Measurements from ENCODE around the gene PCNT.
"Not testable (repeated sequence)": the region's sequence is repeated elsewhere in the genome, so short reads cannot be mapped to it uniquely, and the experiment has no call there.

Gene PCNT

GRCh38 chr21:46425041-46425440, 101.1 kb downstream of the PCNT start:
- no peak for DNase-seq (ENCODE audit: low read depth in 1 of 2, low spot score in 1 of 2)

GRCh38 chr21:46425571-46425970, 101.6 kb downstream of the PCNT start:
- no peak for DNase-seq (ENCODE audit: low read depth in 1 of 2, low spot score in 1 of 2)

- DNase-seq (ENCODE audit: low read depth in 1 of 2, low spot score in 1 of 2): no peak
These were observed 102.5 kb downstream of the PCNT start for GRCh38 chr21:46426313-46427046.

- no peak for DNase-seq (ENCODE audit: low read depth in 1 of 2, low spot score in 1 of 2)
These were observed 103.6 kb downstream of the PCNT start for GRCh38 chr21:46427516-46427915.

- DNase-seq (ENCODE audit: low read depth in 1 of 2, low spot score in 1 of 2): no peak
These were observed 104.3 kb downstream of the PCNT start for GRCh38 chr21:46428286-46428685.

- DNase-seq (ENCODE audit: low read depth in 1 of 2, low spot score in 1 of 2): no peak
These were observed 105.2 kb downstream of the PCNT start for GRCh38 chr21:46428987-46429710.

- no peak for DNase-seq (ENCODE audit: low read depth in 1 of 2, low spot score in 1 of 2)
These were observed 106.1 kb downstream of the PCNT start for GRCh38 chr21:46429754-46430681.

- DNase-seq (ENCODE audit: low read depth in 1 of 2, low spot score in 1 of 2): no peak
These were observed 107.5 kb downstream of the PCNT start for GRCh38 chr21:46431448-46431847.

- no peak for DNase-seq (ENCODE audit: low read depth in 1 of 2, low spot score in 1 of 2)
These were observed 108.0 kb downstream of the PCNT start for GRCh38 chr21:46431884-46432488.

- DNase-seq (ENCODE audit: low read depth in 1 of 2, low spot score in 1 of 2): not testable (repeated sequence)
These were observed 109.2 kb downstream of the PCNT start for GRCh38 chr21:46433116-46433515.

GRCh38 chr21:46434322-46434958, 110.5 kb downstream of the PCNT start:
- no peak for DNase-seq (ENCODE audit: low read depth in 1 of 2, low spot score in 1 of 2)

- DNase-seq (ENCODE audit: low read depth in 1 of 2, low spot score in 1 of 2): no peak
These were observed 111.9 kb downstream of the PCNT start for GRCh38 chr21:46435786-46436227.

GRCh38 chr21:46436621-46437020, 112.7 kb downstream of the PCNT start:
- DNase-seq (ENCODE audit: low read depth in 1 of 2, low spot score in 1 of 2): no peak

- no peak for DNase-seq (ENCODE audit: low read depth in 1 of 2, low spot score in 1 of 2)
These were observed 113.1 kb downstream of the PCNT start for GRCh38 chr21:46437096-46437498.

- no peak for DNase-seq (ENCODE audit: low read depth in 1 of 2, low spot score in 1 of 2)
These were observed 113.6 kb downstream of the PCNT start for GRCh38 chr21:46437511-46437910.

- DNase-seq (ENCODE audit: low read depth in 1 of 2, low spot score in 1 of 2): no peak
These were observed 114.3 kb downstream of the PCNT start for GRCh38 chr21:46438241-46438640.

- no peak for DNase-seq (ENCODE audit: low read depth in 1 of 2, low spot score in 1 of 2)
These were observed 116.0 kb downstream of the PCNT start for GRCh38 chr21:46439906-46440305.

- no peak for DNase-seq (ENCODE audit: low read depth in 1 of 2, low spot score in 1 of 2)
These were observed 117.4 kb downstream of the PCNT start for GRCh38 chr21:46441331-46441730.

- DNase-seq (ENCODE audit: low read depth in 1 of 2, low spot score in 1 of 2): no peak
These were observed 118.1 kb downstream of the PCNT start for GRCh38 chr21:46441961-46442498.

- DNase-seq (ENCODE audit: low read depth in 1 of 2, low spot score in 1 of 2): no peak
These were observed 119.0 kb downstream of the PCNT start for GRCh38 chr21:46442938-46443337.

Data from stimulated activated CD4-positive, alpha-beta T cell treated with anti-CD3 and anti-CD28 coated beads, Interleukin-15, amount 100 ng/mL, for 1 hour (primary cell).